H7 (cell line): ENCODE measurements around the gene PARP1. TPM values are rescaled to one million over a fixed set of nuclear protein-coding genes. Genes with fewer than 3 reads are reported as not detected.
"Not testable (repeated sequence)": the region's sequence is repeated elsewhere in the genome, so short reads cannot be mapped to it uniquely, and the experiment has no call there.

Experiments
- DNase-seq: peaks from one replicate; pipeline ENCODE4 v3.0.0; 2012
- H3K27me3 ChIP-seq: 2 replicates; pipeline ENCODE4 v1.6.0; 2011; ENCODE audit warnings: mild to moderate bottlenecking, low read length; ENCODE audit not compliant: control insufficient read depth, insufficient read depth
- H3K36me3 ChIP-seq: replicated peaks from 2 replicates; pipeline ENCODE4 v1.5.1; 2011; ENCODE audit warnings: low read length; ENCODE audit not compliant: control insufficient read depth, insufficient read depth
- H3K4me3 ChIP-seq: 2 replicates; pipeline ENCODE4 v1.5.1; 2011; ENCODE audit warnings: low read depth, mild to moderate bottlenecking, control low read depth, low read length, moderate library complexity; ENCODE audit not compliant: insufficient read depth
- total RNA-seq: library from RNA; depleted of rRNA; stranded (reverse); fragments of >200 nt; shearing (Covaris generic); gene quantifications from 2 replicates; pipeline ENCODE4 v1.2.3, GENCODE V29; 2014

PARP1 gene
- total RNA-seq, 1 experiment from 2014 or later: 425 TPM

DNA sequence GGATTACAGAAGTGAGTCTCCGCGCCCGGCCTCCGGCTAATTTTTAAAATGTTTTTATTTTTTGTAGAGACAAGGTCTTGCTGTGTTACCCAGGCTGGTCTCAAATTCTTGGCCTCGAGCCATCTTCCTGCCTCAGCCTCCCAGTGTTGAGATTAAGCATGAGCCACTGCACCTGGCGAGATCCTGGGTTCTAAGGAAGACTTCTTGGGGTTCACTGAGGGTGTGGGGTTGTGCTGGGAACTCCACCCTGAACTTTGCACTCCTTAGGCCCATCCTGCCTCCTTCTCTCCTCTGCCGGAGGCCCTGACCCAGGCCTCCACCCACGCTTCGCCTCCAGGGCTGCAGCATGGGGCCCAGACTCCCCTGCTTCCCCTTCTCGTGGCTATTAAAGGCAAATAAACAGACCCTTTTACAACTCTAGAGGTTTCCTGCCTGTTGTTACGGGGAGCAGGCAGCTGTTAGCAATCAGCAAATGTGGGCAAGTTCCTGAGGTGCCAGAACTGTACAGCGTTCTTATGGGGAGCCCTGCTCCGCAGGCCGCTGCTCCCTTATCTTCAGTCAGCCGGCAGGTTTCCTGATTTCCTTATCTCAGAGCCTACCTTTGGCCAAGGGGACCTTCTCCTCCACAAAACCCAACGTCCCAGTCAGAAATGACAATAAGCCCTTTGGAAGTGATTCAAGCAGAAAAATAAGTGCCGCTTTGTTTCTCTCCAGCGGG, 57.9 kb downstream of the PARP1 start:
- no peak for DNase-seq
- H3K27me3 ChIP-seq: no peaks in the 10 kb centered on the region

GRCh38 chr1:226349081-226349480, 58.8 kb downstream of the PARP1 start:
- Histone ChIP-seq H3K27me3 (no peaks in the 10 kb centered on the region), H3K36me3 (no peaks in the 10 kb centered on the region), H3K4me3 (no peak overlapping the region)
- no peak for DNase-seq

More for the DNA sequence above, 57.9 kb downstream of the PARP1 start:
- Histone ChIP-seq H3K4me3 (no peak overlapping the region), H3K36me3 (no peaks in the 10 kb centered on the region)

DNA sequence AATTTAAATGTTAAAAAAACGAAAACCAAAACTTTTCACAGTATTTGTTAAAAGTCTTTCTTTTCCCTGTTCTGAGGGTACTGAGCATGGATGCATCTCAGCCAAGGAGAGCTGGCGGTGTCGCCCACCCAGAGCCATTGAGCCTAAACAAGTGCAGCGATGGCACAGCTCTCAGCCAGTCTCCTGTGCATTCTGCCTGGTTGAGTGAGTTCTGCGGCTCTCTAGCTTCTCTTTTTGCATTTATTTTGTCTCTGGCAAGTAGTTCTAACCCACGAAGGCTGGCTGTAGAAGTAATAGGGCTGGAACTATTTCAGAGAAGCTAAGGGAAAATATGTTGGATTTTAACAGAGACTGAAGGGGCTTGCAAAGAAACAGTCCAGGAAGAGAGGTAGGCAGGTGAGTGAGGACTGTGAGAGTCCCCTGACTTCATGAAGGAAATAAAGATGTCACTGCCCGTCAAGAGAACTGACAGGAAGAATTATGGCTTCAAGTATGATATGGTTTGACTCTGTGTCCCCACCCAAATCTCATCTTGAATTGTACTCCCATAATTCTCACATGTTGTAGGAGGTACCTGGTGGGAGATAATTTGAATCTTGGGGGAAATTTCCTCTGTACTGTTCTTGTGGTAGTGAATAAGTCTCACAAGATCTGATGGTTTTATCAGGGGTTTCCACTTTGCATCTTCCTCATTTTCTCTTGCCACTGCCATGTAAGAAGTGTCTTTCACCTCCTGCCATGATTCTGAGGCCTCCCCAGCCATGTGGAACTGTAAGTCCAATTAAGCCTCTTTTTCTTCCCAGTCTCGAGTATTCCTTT, 63.2 kb downstream of the PARP1 start:
- Histone ChIP-seq H3K4me3 (no peak overlapping the region), H3K36me3 (no peaks in the 10 kb centered on the region), H3K27me3 (no peaks in the 10 kb centered on the region)
- DNase-seq: no peak

- Histone ChIP-seq H3K27me3 (no peaks in the 10 kb centered on the region), H3K36me3 (no peaks in the 10 kb centered on the region), H3K4me3 (no peak overlapping the region)
- DNase-seq: no peak
Observed at GRCh38 chr1:226342656-226343055, 65.2 kb downstream of the PARP1 start.

GRCh38 chr1:226340111-226340510, 67.8 kb downstream of the PARP1 start:
- not testable (repeated sequence) for H3K4me3 ChIP-seq, DNase-seq, H3K27me3 ChIP-seq, H3K36me3 ChIP-seq

DNA sequence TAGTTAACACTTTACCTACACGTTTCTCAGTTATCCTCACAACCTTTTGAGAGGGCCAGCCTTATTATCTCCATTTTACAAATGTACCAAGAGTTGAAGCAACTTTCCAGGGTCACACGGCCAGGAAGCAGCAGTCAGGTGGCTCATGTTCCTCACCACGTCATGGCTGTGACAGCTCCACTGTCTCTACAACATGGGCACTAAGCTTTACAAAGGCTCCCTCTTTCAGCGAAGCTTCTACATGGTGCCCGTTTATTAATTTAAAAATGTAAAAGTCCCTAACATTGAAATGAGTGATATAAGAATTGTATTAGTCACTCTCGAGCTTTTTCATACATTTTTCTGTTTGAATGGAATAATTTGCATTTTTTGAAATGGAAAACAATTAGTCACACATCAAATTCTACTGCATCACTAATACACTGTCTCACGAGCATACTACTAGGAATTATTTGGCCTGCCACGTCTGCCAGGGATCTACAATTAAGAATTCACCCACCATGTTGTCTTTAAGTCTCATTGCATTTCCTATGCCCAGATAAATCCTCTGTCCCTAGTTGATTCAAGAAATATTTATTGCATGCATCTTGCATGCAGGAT, 70.5 kb downstream of the PARP1 start:
- Histone ChIP-seq H3K4me3 (no peak overlapping the region), H3K27me3 (no peaks in the 10 kb centered on the region), H3K36me3 (no peaks in the 10 kb centered on the region)
- no peak for DNase-seq

DNA sequence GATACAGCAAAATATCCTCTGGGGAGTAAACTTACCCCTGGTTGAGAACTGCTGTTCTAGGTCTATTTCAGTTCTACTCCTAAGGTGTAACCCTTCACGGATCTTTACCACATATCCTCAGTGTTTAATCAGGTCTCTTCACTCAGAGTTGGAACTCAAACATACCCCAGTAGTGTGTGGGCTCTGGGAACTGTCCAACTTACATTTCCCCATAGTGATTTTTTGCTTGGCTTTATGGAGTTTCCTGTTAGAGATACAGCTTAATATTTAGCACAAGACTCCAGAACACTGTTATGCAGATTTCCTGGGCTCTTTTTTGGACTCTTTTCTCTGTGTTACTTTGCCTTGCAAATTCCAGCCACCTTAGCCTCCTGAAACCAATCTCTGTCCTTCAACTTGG, 72.2 kb downstream of the PARP1 start:
- no peaks in the 10 kb centered on the region for H3K36me3 ChIP-seq
- no peaks in the 10 kb centered on the region for H3K27me3 ChIP-seq
- no peak overlapping the region for H3K4me3 ChIP-seq
- no peak for DNase-seq

DNA sequence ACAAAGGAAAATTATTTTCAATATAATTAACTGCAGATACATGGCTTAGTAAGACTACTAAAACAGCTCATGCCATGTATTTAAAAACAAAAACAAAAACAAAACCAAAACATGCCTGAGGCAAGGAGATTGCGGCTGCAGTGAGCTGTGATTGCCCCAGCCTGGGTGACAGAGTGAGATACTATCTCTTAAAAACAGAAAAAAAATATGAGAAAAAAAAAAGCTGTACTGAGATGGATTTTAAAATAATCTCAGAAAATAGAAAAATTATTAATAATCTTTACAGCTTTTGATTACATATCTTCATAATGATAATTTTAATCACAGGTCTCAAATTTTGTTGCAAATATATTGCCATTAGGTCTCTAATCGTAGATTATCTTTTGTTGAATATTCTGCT, 74.9 kb downstream of the PARP1 start:
- Histone ChIP-seq H3K27me3 (no peaks in the 10 kb centered on the region), H3K36me3 (no peaks in the 10 kb centered on the region), H3K4me3 (no peak overlapping the region)
- no peak for DNase-seq

DNA sequence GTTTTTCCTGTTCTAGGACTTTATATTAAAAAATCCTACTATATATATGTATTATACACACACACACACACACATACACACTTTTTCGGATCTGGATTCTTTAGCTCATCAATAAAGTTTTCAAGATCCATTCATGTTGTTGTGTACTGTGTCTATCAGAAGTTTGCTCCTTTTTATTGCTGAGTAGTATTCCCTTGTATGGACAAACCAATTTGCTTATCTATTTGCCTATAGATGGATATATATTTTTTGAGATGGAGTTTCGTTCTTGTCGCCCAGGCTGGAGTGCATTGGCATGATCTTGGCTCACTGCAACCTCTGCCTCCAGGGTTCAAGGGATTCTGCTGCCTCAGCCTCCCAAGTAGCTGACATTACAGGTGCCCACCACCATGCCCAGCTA, 78.7 kb downstream of the PARP1 start:
- Histone ChIP-seq H3K4me3 (no peak overlapping the region), H3K36me3 (no peaks in the 10 kb centered on the region), H3K27me3 (no peaks in the 10 kb centered on the region)
- DNase-seq: no peak

GRCh38 chr1:226327761-226328162, 80.1 kb downstream of the PARP1 start:
- H3K4me3 ChIP-seq: no peak overlapping the region
- no peaks in the 10 kb centered on the region for H3K36me3 ChIP-seq
- DNase-seq: no peak
- no peaks in the 10 kb centered on the region for H3K27me3 ChIP-seq

DNA sequence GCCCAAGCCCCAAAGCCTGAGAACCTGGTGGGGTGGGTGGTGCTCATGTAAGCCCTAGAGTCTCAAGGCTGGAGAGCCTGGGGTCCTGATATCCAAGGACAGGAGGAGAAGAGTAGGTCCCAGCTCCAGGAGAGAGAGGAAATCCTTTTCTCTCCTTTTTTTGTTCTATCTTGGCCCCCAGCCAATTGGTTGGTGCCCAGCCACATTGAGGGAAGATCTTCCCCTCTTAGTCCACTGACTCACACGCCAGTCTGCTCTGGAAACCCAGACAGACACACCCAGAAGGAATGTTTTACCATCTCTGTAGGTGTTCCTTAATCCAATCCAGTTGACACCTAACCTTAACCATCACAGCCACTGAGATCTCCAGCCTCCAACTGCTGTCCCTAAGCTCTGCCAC, 82.7 kb downstream of the PARP1 start:
- H3K36me3 ChIP-seq: no peaks in the 10 kb centered on the region
- H3K4me3 ChIP-seq: no peak overlapping the region
- no peak for DNase-seq
- no peaks in the 10 kb centered on the region for H3K27me3 ChIP-seq

GRCh38 chr1:226324479-226324878, 83.4 kb downstream of the PARP1 start:
- H3K4me3 ChIP-seq: no peak overlapping the region
- no peaks in the 10 kb centered on the region for H3K36me3 ChIP-seq
- H3K27me3 ChIP-seq: no peaks in the 10 kb centered on the region
- DNase-seq: no peak

DNA sequence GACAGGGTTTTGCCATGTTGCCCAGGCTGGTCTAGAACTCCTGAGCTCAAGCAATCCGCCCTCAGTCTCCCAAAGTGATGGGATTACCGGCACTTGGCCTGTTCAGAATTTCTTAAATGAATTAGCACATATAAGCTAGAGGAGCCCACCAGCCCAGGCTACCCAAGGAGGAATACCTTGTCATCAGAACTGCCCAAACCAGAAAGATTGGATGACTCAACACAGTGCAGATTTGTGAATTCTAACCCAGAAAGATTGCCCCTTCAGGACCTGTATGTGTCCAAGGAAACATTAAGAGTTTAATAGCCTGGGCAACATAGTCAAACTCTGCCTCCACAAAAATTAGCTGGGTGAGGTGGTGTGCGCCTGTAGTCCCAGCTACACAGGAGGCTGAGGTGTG, 84.9 kb downstream of the PARP1 start:
- H3K27me3 ChIP-seq: no peaks in the 10 kb centered on the region
- no peaks in the 10 kb centered on the region for H3K36me3 ChIP-seq
- H3K4me3 ChIP-seq: no peak overlapping the region
- DNase-seq: no peak

DNA sequence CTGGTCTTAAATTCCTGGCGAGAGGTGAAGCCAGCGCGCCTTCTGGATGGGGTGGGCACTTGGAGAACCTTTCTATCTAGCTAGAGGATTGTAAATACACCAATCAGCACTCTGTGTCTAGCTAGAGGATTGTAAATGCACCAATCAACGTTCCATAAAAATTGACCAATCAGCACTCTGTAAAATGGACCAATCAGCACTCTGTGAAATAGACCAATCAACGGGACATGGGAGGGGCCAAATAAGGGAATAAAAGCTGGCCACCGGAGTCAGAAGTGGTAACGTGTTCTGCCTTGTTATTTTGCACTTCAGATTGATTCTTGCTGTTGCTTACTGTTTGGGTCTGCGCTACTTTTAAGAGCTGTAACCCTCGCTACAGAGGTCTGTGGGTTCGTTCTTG, 87.0 kb downstream of the PARP1 start:
- H3K4me3 ChIP-seq: no peak overlapping the region
- H3K27me3 ChIP-seq: no peaks in the 10 kb centered on the region; the same call in 1 of the 2 replicates
- H3K36me3 ChIP-seq: no peaks in the 10 kb centered on the region
- no peak for DNase-seq

- no peaks in the 10 kb centered on the region; the same call in 1 of the 2 replicates for H3K27me3 ChIP-seq
- no peaks in the 10 kb centered on the region for H3K36me3 ChIP-seq
- H3K4me3 ChIP-seq: no peak overlapping the region
- DNase-seq: no peak
Observed at GRCh38 chr1:226318471-226318870, 89.4 kb downstream of the PARP1 start.
